ENCODE results near the gene PHKB.

DNA sequence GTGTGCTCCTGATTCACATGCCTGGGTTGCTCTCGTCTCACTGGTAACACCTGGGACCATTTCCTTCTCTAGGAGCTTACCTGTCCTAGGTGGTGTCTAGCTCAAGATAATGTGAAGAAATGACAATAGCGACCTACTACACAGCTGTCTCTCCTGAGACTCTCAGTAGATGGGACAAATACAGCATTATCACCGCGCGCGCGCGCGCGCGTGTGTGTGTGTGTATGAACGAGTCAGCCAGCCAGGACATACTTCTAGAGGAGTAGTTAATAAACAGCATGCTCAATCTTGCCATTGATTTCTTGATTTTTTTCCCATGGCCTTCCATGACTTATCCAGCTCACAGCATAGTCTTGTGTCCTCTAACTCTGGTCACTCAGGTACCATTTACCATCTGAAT is 268.6 kb downstream of the PHKB start:
- TF ChIP-seq, protein P1, sequence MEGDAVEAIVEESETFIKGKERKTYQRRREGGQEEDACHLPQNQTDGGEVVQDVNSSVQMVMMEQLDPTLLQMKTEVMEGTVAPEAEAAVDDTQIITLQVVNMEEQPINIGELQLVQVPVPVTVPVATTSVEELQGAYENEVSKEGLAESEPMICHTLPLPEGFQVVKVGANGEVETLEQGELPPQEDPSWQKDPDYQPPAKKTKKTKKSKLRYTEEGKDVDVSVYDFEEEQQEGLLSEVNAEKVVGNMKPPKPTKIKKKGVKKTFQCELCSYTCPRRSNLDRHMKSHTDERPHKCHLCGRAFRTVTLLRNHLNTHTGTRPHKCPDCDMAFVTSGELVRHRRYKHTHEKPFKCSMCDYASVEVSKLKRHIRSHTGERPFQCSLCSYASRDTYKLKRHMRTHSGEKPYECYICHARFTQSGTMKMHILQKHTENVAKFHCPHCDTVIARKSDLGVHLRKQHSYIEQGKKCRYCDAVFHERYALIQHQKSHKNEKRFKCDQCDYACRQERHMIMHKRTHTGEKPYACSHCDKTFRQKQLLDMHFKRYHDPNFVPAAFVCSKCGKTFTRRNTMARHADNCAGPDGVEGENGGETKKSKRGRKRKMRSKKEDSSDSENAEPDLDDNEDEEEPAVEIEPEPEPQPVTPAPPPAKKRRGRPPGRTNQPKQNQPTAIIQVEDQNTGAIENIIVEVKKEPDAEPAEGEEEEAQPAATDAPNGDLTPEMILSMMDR (IDR thresholded peaks at IDR 0.05) = no peak
- TF ChIP-seq POLR2A (IDR thresholded peaks at IDR 0.05) = no peak

Data from lower leg skin (tissue), 3 donors.